ENCODE measurements around the gene SHC1. TPM values are rescaled to one million over a fixed set of nuclear protein-coding genes. Genes with fewer than 3 reads are reported as not detected.

Gene SHC1
- total RNA-seq, 2 experiments from 2014 or later: 59.9 to 60.0 TPM

GRCh38 chr1:154937988-154938386, 32.6 kb downstream of the SHC1 start:
- ChIA-PET CTCF (interaction anchor here (0.8 to 3.9 kb wide), 6 partner anchors 11 to 124 kb away, joined by 3 to 38 read pairs (median 17); partner anchors contain the start of genes PBXIP1 and PYGO2), POLR2A (interaction anchor here (0.8 to 3.0 kb wide), 9 partner anchors 11 to 79 kb away, joined by 3 to 24 read pairs (median 4); partner anchors contain the start of genes PYGO2 and ZBTB7B)
- Histone ChIP-seq H3K4me3 (ENCODE audit: low read length) (peak overlapping the region; percentile 86), H3K27me3 (ENCODE audit: control insufficient read depth in 1 of 2, insufficient read depth in 2 of 2, low read length in 2 of 2) (no peaks in the 10 kb centered on the region), H3K27ac (ENCODE audit: low read depth in 1 of 2, low read length in 2 of 2) (peak overlapping the region; percentile 98 to 100), H3K4me1 (ENCODE audit: insufficient read depth, low read length) (peaks cover 72% of the 10 kb centered on the region), H3K36me3 (ENCODE audit: insufficient read depth, low read length) (no peaks in the 10 kb centered on the region), H3K9me3 (ENCODE audit: control insufficient read depth in 1 of 2, insufficient read depth in 1 of 2, low read length in 2 of 2) (no peaks in the 10 kb centered on the region)
- Mint-ChIP-seq H3K27me3 (no peaks in the 10 kb centered on the region), H3K4me1 (ENCODE audit: low read depth) (peaks cover 73% of the 10 kb centered on the region), H3K27ac (peak overlapping the region; percentile 98), H3K4me3 (peak overlapping the region; percentile 90), H3K36me3 (ENCODE audit: low read depth) (peaks cover 20% of the 10 kb centered on the region), H3K9me3 (no peaks in the 10 kb centered on the region)
- no peak for DNase-seq
- intact Hi-C loops (cut with DNase I, micrococcal nuclease): loop anchor here (1.0 to 2.0 kb wide), 9 partner anchors 17 to 379 kb away; partner anchors contain the start of genes CKS1B (in 2 of the 2), PYGO2 (in 1 of the 2), UBE2Q1 (in 1 of the 2) and ZBTB7B (in 1 of the 2)
- ATAC-seq (ENCODE audit: poor library complexity): no peak
- no peak for TF ChIP-seq CTCF (IDR thresholded peaks at IDR 0.05)

GRCh38 chr1:154937085-154937987, 33.2 kb downstream of the SHC1 start:
- Mint-ChIP-seq H3K27me3 (no peaks in the 10 kb centered on the region), H3K36me3 (ENCODE audit: low read depth) (peaks cover 15% of the 10 kb centered on the region), H3K27ac (peak overlapping the region; percentile 98), H3K9me3 (no peaks in the 10 kb centered on the region), H3K4me1 (ENCODE audit: low read depth) (peaks cover 66% of the 10 kb centered on the region), H3K4me3 (peak overlapping the region; percentile 90)
- Histone ChIP-seq H3K27ac (ENCODE audit: low read depth in 1 of 2, low read length in 2 of 2) (peak overlapping the region; percentile 98 to 100), H3K4me3 (ENCODE audit: low read length) (peak overlapping the region; percentile 86), H3K27me3 (ENCODE audit: control insufficient read depth in 1 of 2, insufficient read depth in 2 of 2, low read length in 2 of 2) (no peaks in the 10 kb centered on the region), H3K4me1 (ENCODE audit: insufficient read depth, low read length) (peaks cover 65% of the 10 kb centered on the region), H3K36me3 (ENCODE audit: insufficient read depth, low read length) (peaks cover under 1% of the 10 kb centered on the region), H3K9me3 (ENCODE audit: control insufficient read depth in 1 of 2, insufficient read depth in 1 of 2, low read length in 2 of 2) (no peaks in the 10 kb centered on the region)
- DNase-seq (peak in 13 of 14 experiments; percentile 77 to 98 (median 87)), ATAC-seq (ENCODE audit: poor library complexity) (peak; percentile 77)
- peak; percentile 28 for TF ChIP-seq CTCF (IDR thresholded peaks at IDR 0.05)
- intact Hi-C loops (cut with DNase I, micrococcal nuclease): loop anchor here (1.0 to 2.0 kb wide), 9 partner anchors 18 to 379 kb away; partner anchors contain the start of genes CKS1B (in 2 of the 2), PYGO2 (in 1 of the 2), UBE2Q1 (in 1 of the 2) and ZBTB7B (in 1 of the 2)
- POLR2A ChIA-PET: interaction anchor here (0.5 to 3.0 kb wide), 31 partner anchors 8 to 1568 kb away, joined by 3 to 24 read pairs (median 4); partner anchors contain the start of genes ADAM15, ADAR, CKS1B and FLAD1
- CTCF ChIA-PET: interaction anchor here (0.8 to 3.9 kb wide), 15 partner anchors 11 to 177 kb away, joined by 3 to 38 read pairs (median 4); partner anchors contain the start of genes FLAD1, PBXIP1 and PYGO2

GRCh38 chr1:154936555-154937084, 33.9 kb downstream of the SHC1 start, which contains the start of gene PMVK:
TSS of gene PMVK (minus strand) at chr1:154936719. CDS start at chr1:154936685, 34 bp downstream.
- peak; percentile 51 for TF ChIP-seq CTCF (IDR thresholded peaks at IDR 0.05)
- ChIA-PET CTCF (interaction anchor here (0.8 to 3.9 kb wide), 15 partner anchors 15 to 377 kb away, joined by 3 to 38 read pairs (median 4); partner anchors contain the start of genes CKS1B, FLAD1, PBXIP1 and PYGO2), POLR2A (interaction anchor here (0.5 to 3.0 kb wide), 34 partner anchors 9 to 1568 kb away, joined by 3 to 24 read pairs (median 4); partner anchors contain the start of genes ADAM15, ADAR, CKS1B and FLAD1)
- Histone ChIP-seq H3K27ac (ENCODE audit: low read depth in 1 of 2, low read length in 2 of 2) (peak within 1 kb of the TSS; percentile 98 to 100), H3K36me3 (ENCODE audit: insufficient read depth, low read length) (peaks cover 6% of the 10 kb centered on the region), H3K9me3 (ENCODE audit: control insufficient read depth in 1 of 2, insufficient read depth in 1 of 2, low read length in 2 of 2) (no peaks in the 10 kb centered on the region), H3K27me3 (ENCODE audit: control insufficient read depth in 1 of 2, insufficient read depth in 2 of 2, low read length in 2 of 2) (no peaks in the 10 kb centered on the region), H3K4me1 (ENCODE audit: insufficient read depth, low read length) (peaks cover 58% of the 10 kb centered on the region), H3K4me3 (ENCODE audit: low read length) (peak within 1 kb of the TSS; percentile 86)
- intact Hi-C loops (cut with DNase I, micrococcal nuclease): loop anchor here (1.0 to 2.0 kb wide), 9 partner anchors 19 to 378 kb away; partner anchors contain the start of genes CKS1B (in 2 of the 2), PYGO2 (in 1 of the 2), UBE2Q1 (in 1 of the 2) and ZBTB7B (in 1 of the 2)
- peaks cover 59% of the 10 kb centered on the region for H3K4me1 Mint-ChIP-seq (ENCODE audit: low read depth)
- DNase-seq: peak; percentile 90 to 98 (median 94)
- no peaks in the 10 kb centered on the region for H3K27me3 Mint-ChIP-seq
- ATAC-seq (ENCODE audit: poor library complexity): peak; percentile 79
- H3K4me3 Mint-ChIP-seq: peak within 1 kb of the TSS; percentile 90
- H3K36me3 Mint-ChIP-seq (ENCODE audit: low read depth): peaks cover 16% of the 10 kb centered on the region
- no peaks in the 10 kb centered on the region for H3K9me3 Mint-ChIP-seq
- peak within 1 kb of the TSS; percentile 98 for H3K27ac Mint-ChIP-seq

Data from CD4-positive, alpha-beta T cell (primary cell).